DMS79 treated with DMSO at 0.1 percent for 48 hours (cell line): Measurements from ENCODE around the gene BRD4.

Source experiments
- DNase-seq: peaks from one replicate; lab custom pipeline; 2025; lab: John Stamatoyannopoulos, UW

Gene BRD4

DNA sequence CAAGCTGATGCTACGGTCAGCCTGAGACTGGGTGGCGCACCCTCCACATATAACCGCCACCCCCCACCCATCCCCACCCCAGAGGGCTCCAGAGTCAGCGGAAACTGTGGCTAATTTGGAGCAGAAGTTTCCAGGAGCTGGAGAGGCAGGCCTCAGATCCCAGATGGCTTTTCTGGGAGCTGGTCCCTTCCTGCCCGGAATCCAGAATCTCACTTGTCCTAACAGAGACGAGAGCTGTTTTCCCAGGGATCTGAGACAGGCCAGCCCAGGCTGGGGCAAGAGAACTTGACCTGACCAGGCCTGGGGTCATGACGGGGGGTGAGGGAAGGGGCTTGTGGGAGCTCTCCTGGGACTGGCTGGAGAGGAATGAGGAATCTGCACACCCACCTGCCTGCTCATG is 106.6 kb downstream of the BRD4 start:
- no peak for DNase-seq

DNA sequence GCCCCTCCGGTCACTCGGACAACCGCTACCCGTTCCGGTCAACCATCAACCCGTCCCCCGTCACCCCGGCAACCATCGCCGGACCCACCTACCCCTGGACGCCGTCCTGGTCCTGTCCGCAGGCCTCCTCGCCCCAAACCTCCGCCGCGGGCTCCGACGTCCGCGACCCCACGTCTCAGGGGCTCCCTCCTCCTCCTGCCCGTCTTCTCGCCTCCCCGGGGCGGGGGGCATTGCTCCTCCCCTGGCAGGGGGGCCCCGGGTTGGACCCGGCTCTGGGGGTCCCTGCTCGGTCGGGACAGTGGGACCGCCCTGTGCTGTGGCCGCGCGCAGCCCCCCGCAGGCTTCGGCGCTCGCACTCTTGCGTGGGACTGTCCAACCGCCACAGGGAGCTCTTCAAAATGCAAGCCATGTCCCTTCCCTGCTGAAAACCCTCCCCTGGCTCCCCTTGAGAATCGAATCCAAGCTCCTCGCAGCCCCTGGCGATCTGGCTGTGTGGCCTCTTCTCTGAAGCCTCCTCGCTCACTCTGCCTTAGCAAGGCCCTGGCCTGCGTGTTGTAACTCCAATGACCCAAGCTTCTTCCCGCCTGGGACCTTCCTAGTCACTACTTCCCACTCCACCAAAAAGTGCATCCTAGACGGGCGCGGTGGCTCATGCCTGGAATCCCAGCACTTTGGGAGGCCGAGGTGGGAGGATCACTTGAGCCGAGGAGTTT is 108.5 kb downstream of the BRD4 start:
- DNase-seq, result peak; percentile 21

DNA sequence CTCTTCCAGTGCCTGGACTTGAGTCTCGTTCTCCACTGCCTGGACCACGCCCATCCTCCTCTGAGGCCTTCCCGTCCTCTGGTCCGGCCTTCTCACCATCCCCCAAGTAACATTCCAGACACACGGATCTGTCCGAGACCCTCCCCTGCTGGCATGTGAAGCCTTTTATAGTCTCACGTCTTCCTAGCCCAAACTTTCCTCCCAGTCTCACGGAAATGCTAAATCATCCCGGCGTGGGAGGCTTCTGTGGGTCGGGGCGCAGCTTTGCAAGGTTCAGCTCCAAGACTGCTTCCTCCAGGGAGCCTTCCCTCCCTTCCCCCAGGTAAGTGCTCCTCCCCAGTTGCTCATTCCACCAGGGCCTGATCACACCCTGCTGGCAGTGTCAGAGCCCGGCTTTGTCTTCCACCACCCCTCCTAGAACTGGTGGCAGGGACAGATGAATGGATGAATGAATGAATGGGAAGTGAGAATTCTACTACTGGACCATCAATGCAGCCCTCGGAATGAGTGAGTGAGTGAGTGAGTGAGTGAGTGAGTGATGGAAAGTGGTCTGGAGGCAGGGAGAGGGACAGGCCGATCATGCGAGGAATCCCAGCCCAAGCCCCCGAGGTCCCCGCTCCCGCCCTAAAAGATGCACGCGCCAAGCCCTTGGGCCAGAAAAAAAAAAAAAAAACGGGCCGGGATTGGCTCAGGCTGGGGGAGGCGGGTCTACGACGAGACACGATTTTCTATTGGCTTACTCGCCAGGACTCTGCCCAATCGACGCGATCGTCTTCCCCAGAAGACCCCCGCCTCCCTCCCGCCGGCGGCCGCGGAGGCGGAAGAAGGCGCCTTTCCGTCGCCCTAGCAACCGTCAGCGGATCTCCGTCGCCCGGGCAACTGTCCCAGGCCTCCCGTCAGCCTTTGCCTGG is 109.3 kb downstream of the BRD4 start:
- DNase-seq, result peak; percentile 94

DNA sequence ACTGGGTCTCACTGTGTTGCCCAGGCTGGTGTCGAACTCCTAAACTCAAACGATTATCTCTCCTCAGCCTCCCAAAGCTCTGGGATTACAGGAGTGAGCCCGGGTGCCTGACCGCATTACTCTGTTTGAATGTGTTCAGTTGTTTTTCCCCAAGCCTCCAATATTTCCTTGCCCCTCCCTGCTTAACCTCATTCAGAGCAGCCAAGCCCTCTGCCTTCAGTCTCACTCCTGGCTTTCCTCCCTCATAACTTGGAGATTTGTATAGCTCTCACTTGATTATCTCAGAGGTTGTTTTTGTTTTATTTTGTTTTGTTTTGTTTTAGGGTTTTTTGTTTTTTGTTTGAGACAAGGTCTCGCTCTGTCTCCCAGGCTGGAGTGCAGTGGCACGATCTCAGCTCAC is 111.5 kb downstream of the BRD4 start:
- no peak for DNase-seq

DNA sequence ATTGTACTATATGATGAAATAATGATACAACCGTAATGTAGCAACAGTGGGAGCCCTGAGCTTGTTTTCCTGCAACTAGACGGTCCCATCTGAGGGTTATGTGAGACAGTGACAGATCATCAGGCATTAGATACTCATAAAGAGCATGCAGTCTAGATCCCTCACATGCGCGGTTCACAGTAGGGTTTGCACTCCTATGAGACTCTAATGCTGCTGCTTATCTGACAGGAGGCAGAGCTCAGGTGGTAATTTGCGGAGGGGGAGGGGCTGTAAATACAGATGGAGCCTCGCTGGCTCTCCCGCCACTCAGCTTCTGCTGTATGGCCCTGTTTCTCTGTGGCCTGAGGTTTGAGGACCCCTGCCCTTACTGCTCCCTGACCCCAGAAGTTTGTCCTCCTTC is 113.8 kb downstream of the BRD4 start:
- no peak for DNase-seq

DNA sequence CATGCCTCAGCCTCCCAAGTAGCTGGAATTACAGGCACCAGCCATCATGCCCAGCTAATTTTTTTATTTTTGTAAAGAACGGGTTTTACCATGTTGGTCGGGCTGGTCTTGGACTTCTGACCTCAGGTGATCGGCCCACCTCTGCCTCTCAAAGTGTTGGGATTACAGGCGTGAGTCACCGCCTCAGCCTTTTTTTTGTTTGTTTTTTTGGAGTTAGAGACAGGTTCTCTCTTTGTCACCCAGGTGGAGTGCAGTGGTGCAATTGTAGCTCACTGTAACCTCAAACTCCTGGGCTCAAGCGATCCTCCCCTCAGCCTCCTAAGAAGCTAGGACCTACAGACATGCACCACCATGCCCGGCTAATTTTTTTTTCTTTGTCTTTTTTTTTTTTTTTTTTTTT is 116.0 kb downstream of the BRD4 start:
- DNase-seq, result no peak

DNA sequence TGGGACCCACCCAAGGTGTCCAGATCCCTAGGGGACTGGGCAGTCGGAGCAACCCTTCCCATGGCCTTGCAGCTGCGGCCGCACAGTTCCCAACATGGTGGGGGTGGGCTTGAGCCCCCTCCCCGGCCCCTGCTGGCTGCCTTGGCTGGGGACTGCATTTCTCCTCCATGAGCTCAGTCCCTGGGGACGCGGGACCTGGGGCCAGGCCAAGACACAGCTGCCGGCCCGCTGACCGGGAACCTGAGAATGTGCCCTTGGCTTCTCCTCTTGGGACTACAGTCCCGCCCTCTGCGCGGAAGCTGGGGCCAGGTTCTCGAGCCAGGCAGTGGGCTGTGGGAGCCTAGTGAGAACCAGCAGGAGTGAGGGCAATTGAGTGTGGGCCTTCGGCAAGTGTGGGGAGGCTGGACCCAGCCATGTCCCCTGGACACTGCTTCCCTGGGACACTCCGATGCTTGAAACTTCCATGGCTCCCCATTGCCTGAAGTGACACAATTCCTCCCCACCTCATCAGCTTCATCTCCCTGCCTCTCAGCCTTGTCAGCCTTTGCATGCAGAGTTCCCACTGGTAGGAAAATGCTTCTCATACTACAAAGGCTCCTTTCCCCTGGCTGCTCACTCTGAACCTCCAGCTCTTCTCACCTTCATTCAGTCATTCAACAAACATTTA is 118.5 kb downstream of the BRD4 start:
- no peak for DNase-seq

DNA sequence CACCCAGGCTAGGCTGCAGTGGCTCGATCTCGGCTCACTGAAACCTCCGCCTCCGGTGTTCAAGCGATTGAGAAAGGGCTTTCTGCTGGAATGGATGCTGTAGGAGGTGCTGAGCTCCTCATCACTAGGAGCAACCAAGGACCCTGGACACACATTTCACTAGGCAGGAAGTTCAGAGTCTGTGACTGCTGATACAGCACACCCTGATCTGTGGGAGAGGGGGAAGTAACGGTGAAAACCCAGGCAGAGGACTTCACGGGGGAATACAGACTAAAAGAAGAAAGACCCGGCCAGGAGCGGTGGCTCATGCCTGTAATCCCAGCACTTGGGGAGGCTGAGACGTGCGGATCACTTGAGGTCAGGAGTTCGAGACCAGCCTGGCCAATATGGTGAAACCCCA is 119.6 kb downstream of the BRD4 start:
- no peak for DNase-seq

DNA sequence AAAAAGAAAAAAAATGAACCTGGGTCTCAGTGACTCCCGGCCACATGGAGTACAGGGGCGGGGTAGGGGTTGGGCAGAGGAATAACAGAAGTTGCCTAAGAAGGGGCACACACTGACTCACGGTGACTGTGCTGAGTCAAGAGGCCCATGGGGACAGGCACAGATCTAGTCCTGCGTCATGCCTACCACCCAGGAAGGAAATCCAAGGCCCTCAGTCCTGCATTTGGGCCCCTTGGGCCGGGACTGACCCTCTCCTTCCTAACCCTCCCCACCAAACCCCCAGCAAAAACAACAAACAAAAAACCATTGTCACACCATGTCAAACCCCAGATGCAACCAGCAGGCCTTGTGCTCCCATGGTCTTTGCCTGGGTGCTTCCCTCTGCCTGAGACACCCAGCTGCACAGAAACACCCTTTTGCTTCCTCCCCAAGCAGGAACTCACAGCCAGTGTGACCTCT is 122.0 kb downstream of the BRD4 start:
- no peak for DNase-seq

DNA sequence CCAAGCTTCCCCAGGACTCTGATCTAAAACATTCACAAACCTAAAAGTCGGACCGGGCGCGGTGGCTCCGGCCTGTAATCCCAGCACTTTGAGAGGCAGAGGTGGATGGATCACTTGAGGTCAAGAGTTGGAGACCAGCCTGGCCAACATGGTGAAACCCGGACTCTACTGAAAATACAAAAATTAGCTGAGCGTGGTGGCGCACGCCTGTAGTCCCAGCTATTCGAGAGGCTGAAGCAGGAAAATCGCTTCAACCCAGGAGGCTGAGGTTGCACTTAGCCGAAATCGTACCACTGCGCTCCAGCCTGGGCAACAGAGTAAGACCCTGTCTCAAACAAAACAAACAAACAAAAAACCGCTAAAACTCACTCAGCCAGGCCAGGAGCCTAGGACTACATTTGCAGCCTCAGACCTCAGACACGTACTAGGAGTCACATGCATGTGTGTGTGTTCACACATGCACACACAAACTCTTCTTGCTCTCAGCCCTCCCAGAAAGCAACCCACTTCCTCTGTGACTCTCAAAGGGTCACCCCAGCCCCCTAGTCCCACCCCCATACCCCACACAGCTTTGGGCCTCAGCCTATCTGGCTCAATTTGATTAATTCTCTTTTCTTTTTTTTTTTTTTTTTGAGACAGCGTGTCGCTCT is 130.8 kb downstream of the BRD4 start:
- DNase-seq, result no peak

DNA sequence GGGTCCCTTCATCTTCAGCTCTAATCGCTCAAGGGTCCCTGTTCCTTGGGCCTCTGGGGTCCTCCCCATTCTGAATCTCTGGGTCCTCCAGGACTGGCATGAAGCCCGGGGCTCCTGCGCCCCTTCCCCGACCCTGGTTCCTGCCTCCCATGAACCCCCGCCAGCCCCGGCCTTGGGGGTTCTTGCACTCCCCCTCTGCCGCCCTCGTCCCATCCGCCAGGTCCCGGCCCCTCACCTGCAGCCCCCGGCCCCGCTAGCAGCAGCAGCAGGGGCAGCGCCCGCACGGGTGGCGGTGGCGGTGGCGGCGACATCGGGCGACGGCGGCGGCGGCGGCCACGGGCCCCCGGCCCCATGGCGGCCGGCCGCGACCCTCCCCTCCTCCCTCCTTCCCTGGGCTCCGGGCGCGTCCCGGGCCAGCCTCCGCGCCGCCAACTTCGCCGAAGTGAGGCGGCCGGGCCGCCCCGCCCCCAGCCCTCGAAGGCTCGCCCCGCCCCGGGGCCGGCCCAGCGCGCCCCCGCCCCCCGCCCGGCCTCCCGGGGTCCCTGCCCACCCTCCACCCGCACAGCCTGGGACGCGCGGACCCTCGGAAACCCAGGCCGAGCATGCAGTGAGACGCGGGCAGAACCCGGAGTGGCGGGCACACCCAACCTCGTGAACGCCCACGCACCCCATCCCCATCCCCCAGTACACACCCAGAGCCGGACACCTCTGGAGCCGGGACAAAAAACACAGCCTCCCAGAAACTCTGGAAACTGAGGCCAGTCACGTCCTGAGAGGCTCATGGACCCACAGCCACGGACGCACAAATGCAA is 131.6 kb downstream of the BRD4 start, which contains the start of gene NOTCH3:
NOTCH3 (minus strand) TSS at position 443 of the 812 bp plus-strand sequence; CDS start at position 353, 90 bp downstream.
- no peak for DNase-seq

DNA sequence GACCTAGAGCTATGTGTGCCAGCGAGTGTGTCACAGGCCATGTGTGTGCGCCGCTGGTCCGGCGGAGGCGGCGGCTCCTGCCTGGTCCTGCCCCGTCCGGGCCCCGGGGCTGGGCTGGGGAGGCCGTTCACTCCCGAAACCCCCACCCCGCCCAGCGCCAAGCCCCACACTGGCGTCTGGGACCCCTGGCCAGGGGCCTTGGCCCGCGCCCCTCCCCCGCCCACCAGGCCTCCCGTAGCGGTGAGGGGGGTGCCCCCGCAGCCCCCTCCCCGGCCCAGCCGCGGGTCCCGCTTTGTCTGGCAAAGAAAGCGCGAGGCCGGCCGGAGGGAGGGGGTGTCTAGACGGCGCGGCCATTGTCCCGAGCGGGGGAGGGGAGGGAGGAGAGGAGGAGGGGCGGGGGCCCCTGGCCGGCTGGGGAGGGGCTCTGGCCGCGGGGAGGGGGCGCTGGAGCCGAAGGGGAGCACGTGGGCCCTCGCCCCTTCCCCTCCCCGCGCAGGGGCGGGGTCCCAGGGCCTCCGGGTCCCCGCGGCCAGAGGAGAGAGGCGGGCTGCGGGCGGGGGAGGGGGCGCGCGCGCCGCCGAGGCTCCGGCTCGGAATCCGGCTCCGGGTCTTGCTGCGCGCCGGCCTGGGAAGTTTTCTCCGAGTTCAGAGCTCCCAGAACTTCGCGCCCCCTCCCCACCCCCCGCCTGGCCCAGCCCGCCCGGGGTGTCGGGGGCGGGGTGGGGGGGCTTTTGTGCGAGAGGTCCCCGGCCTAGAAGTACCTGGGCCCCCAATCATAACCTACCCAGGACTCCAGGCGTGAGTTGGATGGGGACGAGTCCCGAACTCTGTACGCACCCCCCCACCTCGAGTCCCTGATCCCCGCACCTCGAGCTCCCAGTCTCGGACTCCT is 132.4 kb downstream of the BRD4 start:
- peak; percentile 29 for DNase-seq

DNA sequence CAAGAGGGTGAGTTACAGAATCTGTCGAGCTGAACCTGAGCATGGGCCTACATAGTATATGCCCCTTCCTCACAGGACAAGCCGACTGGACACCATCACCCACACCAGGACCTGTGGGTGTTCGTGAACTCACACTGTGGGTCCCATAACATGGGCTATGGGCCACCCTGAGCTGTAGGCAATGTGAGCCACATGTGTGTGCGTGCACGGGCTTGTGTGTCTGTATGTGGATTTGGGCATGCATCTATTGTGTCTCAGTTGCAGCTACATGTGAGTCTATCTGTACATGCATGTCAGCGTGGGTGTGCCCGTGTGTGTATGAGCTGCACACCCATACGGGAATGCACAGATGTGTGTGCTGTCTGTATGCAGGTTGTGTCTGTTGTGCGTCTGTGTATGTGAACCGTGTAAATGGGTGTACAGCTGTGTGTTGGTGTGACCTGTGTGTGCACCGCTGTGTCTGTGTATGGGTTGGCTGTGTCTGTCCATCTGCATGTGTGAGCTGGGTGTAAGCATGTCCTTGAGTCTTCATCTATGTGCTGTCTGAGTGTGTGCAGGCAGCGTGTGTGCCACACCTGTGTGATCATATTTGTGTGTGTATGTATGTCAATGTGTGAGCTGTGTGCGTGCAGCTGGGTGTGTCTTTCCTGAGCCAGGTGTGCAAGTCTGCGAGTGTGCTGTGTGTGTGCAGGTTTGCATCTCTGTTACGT is 133.2 kb downstream of the BRD4 start:
- DNase-seq, result no peak

DNA sequence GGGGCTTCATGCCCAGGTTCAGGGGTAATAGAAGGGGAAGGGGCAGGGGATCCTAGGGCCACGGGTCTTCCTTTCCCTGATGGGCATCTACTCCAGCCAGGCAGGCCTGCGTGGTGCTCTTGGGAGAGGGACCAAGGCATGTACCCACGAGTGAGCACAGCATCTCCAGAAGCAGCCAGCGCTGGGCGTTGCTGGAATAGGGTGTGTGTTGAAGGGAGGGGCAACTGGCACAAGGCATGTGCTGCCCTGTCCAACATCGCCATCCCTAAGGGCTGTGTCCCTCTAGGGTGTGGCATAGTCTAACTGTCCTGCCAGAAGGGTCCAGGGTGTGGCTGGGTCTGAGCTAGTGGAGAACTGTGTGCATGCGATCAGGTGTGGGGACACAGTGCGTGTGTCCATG is 134.4 kb downstream of the BRD4 start:
- no peak for DNase-seq

DNA sequence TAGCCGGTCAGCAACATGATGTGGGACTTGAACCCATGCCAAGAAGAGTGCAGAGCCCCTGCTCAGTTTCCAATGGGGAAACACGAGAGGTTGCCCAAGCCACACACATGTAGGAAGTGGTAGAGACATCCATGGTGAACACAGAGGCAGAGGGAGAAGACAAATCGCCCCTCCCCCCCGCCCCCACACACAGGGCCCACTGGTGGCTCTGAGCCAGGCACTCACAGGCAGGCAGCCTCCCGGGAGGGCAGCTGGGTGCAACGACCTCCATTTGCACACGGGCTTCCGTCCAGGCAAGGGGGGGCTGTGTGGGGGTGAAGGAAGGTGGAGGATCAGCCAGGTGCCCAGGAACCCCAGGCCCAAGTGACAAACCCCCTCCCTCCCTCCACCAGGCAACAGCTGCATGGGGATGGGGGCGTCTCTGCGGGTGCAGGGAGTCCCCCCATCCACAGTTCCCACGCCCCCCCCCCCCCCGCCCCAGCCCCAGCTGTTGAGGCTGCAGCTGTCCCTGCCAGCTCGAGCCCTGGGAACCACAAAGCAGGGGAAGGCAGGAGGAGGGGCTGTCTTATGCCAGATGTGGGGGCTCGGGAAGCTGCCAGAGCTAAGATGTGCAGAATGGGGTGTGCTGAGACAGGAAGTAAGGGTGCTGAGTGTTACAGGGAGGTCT is 134.9 kb downstream of the BRD4 start:
- DNase-seq, result peak; percentile 48

DNA sequence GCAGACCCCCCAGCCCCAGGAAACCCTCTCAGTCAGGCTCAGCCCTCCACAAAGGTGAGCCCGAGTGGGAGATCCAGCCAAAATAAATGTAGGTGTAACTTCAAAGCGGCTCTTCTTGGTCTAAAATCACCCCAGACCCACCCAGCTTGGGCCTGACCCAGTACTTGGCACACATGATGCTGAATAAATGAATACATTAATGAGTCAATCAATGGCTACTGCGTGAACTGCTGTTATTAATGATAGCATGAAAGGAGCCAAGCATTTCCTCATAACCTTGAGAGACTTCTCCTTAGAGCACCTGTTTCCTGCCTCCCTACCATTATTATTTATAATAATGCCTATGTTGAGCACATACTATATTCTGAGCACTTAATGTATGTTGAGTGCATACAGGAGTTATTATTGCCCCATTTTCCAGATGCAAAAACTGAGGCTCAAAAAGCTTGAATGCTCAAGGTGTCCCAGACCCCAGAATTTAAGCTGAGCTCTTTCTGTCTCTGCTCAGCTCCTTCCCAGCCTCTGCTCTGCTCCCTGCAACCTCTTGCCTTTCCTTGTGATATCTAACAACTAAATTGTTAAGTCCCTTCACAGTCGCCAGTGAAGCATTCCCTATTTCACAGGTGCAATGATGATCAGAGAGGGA is 135.9 kb downstream of the BRD4 start:
- DNase-seq, result peak; percentile 41

DNA sequence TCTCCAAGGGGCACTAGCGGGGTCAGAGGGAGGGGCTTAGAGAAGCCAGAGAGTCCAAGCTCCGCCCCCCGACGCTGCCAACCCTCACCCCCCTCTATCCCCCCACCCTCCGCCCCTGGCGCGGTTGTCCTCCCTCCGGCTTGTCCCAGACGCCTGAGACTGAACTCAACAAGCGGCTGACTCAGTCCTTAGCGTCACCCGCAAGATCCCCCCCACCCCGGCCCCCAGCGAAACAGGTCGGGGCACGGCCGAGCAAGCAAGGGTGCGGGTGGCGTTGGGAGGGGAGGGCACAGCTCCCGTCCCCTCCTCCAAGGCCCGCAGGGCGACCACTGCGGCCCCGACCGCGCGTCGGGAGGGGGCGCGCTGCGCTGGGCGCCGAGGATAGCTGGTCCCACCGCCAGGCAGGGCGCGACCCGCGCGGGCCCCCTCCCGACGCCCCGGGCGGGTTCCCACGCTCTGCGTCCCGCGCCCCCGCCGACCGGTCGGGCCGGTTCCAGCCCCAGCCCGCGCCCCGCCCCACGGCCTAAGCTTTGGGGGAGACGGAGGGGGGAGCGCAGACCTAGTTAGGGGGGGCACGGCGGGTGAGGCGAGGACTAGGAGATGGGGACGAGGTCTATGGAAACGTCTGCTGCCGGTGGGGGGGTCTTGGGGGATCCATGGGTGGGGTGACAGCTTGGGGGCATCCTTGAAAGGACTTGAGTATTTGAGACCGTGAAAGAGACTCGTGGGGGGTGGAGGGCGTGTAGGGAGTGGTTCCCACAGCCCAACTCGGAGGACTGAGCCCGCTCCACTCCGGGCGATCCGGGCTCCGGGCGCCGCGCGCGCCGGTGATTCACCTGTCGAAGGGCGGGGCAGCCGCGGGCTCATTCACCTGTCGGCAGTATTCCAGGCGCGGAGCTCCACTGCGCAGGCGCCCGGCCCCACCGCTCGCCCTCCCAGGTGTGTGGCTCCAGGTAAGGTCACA is 136.7 kb downstream of the BRD4 start:
- peak; percentile 87 for DNase-seq
